GM23338 (cell line): ENCODE results near the gene SMIM21. TPM values are rescaled to one million over a fixed set of nuclear protein-coding genes. Genes with fewer than 3 reads are reported as not detected.

ENCODE experiments used
- ATAC-seq: fragments of 200-7000 bp; cut with Tn5 transposase; 3 replicates; pipeline ENCODE4 v1.9.1; 2020
- DNase-seq: peaks from one replicate; pipeline ENCODE4 v3.0.0-alpha.2; 2015; ENCODE audit warnings: low spot score
- H2AFZ ChIP-seq: fragments of 200-600 bp; sonication (generic); 2 replicates; pipeline ENCODE4 v1.8.0; 2016; ENCODE audit warnings: antibody characterized with exemption, mild to moderate bottlenecking, moderate library complexity
- H3F3A ChIP-seq: fragments of 200-600 bp; sonication (generic); replicated peaks from 2 replicates; pipeline ENCODE4 v1.8.0; 2017; ENCODE audit warnings: antibody characterized with exemption, mixed run types, low read depth
- H3K27ac ChIP-seq: fragments of 200-600 bp; sonication (generic); 2 replicates; pipeline ENCODE4 v1.6.1; 2016; ENCODE audit warnings: low read depth
- H3K27me3 ChIP-seq: fragments of 200-600 bp; sonication (generic); 2 replicates; pipeline ENCODE4 v1.8.0; 2016; ENCODE audit warnings: mild to moderate bottlenecking, mixed run types, moderate library complexity; ENCODE audit not compliant: insufficient read depth
- H3K36me3 ChIP-seq: fragments of 200-600 bp; sonication (generic); 2 replicates; pipeline ENCODE4 v1.8.0; 2016; ENCODE audit warnings: mild to moderate bottlenecking; ENCODE audit not compliant: insufficient read depth
- H3K4me1 ChIP-seq: fragments of 200-600 bp; sonication (generic); 2 replicates; pipeline ENCODE4 v1.8.0; 2016; ENCODE audit warnings: mild to moderate bottlenecking, moderate library complexity; ENCODE audit not compliant: insufficient read depth
- H3K4me2 ChIP-seq: fragments of 200-600 bp; sonication (generic); 2 replicates; pipeline ENCODE4 v1.7.1; 2017; ENCODE audit warnings: mixed run types
- H3K4me3 ChIP-seq: fragments of 200-600 bp; sonication (generic); 2 replicates; pipeline ENCODE4 v1.6.1; 2016; ENCODE audit warnings: mixed run types
- H3K79me2 ChIP-seq: fragments of 200-600 bp; sonication (generic); replicated peaks from 2 replicates; pipeline ENCODE4 v1.8.0; 2017; ENCODE audit warnings: mild to moderate bottlenecking; ENCODE audit not compliant: insufficient read depth
- H3K9me2 ChIP-seq: fragments of 200-600 bp; sonication (generic); 2 replicates; pipeline ENCODE4 v1.8.0; 2017; ENCODE audit not compliant: insufficient read depth
- H4K20me1 ChIP-seq: fragments of 200-600 bp; sonication (generic); replicated peaks from 2 replicates; pipeline ENCODE4 v1.8.0; 2017; ENCODE audit warnings: mild to moderate bottlenecking; ENCODE audit not compliant: insufficient read depth
- H3K27ac Mint-ChIP-seq: 2 replicates; pipeline ENCODE4 v1.8.0; 2020; ENCODE audit warnings: inconsistent platforms, mild to moderate bottlenecking, moderate library complexity, mixed read lengths
- H3K27me3 Mint-ChIP-seq: 3 replicates; pipeline ENCODE4 v1.8.0; 2022; ENCODE audit warnings: low read depth, mild to moderate bottlenecking, moderate library complexity, mixed read lengths, inconsistent platforms; ENCODE audit not compliant: insufficient read depth, poor library complexity
- H3K36me3 Mint-ChIP-seq: 3 replicates; pipeline ENCODE4 v1.8.0; 2021; ENCODE audit warnings: low read depth, mild to moderate bottlenecking, inconsistent platforms, moderate library complexity, mixed read lengths
- H3K4me1 Mint-ChIP-seq: 3 replicates; pipeline ENCODE4 v1.8.0; 2020; ENCODE audit warnings: mild to moderate bottlenecking, inconsistent platforms, mixed read lengths
- H3K4me3 Mint-ChIP-seq: 3 replicates; pipeline ENCODE4 v1.8.0; 2021; ENCODE audit warnings: moderate library complexity, mild to moderate bottlenecking, inconsistent platforms, mixed read lengths
- H3K9me3 Mint-ChIP-seq: 3 replicates; pipeline ENCODE4 v1.8.0; 2020; ENCODE audit warnings: moderate library complexity, mild to moderate bottlenecking, inconsistent platforms, mixed read lengths
- CREB1 ChIP-seq: fragments of 250-450 bp; sonication (Bioruptor Pico); IDR thresholded peaks from 2 replicates; pipeline ENCODE4 v1.5.0; 2020; ENCODE audit warnings: low read depth, mild to moderate bottlenecking, moderate library complexity
- CTCF ChIP-seq, 2 experiments: fragments of 200-600 bp in 1 of 2; sonication (generic) in 1 of 2; conservative IDR thresholded peaks; 2 replicates each; pipeline versions ENCODE4 v1.5.1 to v1.6.1; 2016 to 2017; ENCODE audit warnings: antibody characterized with exemption in 2 of 2, low read depth in 2 of 2, mild to moderate bottlenecking in 2 of 2, moderate library complexity in 1 of 2
- ETS1 ChIP-seq: IDR thresholded peaks from 2 replicates; pipeline ENCODE4 v1.6.1; 2016; ENCODE audit warnings: antibody characterized with exemption
- EZH2phosphoT487 ChIP-seq: fragments of 200-600 bp; sonication (generic); IDR thresholded peaks from one replicate; pipeline ENCODE4 v1.8.1; 2018; ENCODE audit warnings: antibody characterized with exemption; ENCODE audit not compliant: unreplicated experiment
- JUNB ChIP-seq: IDR thresholded peaks from one replicate; pipeline ENCODE4 v1.6.1; 2016; ENCODE audit warnings: antibody characterized with exemption; ENCODE audit not compliant: unreplicated experiment
- NANOG ChIP-seq: IDR thresholded peaks from 2 replicates; pipeline ENCODE4 v1.6.1; 2016; ENCODE audit warnings: antibody characterized with exemption, borderline replicate concordance
- POLR2AphosphoS5 ChIP-seq: IDR thresholded peaks from 2 replicates; pipeline ENCODE4 v1.6.1; 2016; ENCODE audit warnings: antibody characterized with exemption, low read depth
- ZNF331 ChIP-seq: fragments of 250-450 bp; sonication (Bioruptor Pico); IDR thresholded peaks from 2 replicates; pipeline ENCODE4 v1.5.0; 2020; ENCODE audit warnings: low read depth, mild to moderate bottlenecking, moderate library complexity
- ZNF462 ChIP-seq: fragments of 250-450 bp; sonication (Bioruptor Pico); IDR thresholded peaks from 2 replicates; pipeline ENCODE4 v1.5.0; 2020; ENCODE audit warnings: mild to moderate bottlenecking, moderate library complexity
- polyA plus RNA-seq: library from polyadenylated mRNA; unstranded; fragments of >200 nt; fragmentation: Nextera tagmentation; extraction: Ambion mirVana; gene quantifications from 2 replicates; pipeline ENCODE4 v1.2.1, GENCODE V29; 2016
- total RNA-seq: library from RNA; depleted of rRNA; stranded (reverse); fragments of >200 nt; shearing (Covaris generic); gene quantifications from 2 replicates; pipeline ENCODE4 v1.2.3, GENCODE V29; 2014

The SMIM21 gene
- total and polyA plus RNA-seq, 2 experiments from 2014 or later = not detected

GRCh38 chr18:75467281-75467795, 39.8 kb upstream of the SMIM21 start (continued):
- TF ChIP-seq ZNF462 (CRISPR knock-in tag) (no peak), POLR2AphosphoS5 (no peak), CTCF (conservative IDR thresholded peaks at IDR 0.05; ENCODE audit: low read depth in 2 of 2) (no peak), CREB1 (CRISPR knock-in tag) (no peak), JUNB (no peak), EZH2phosphoT487 (no peak)

- DNase-seq (no peak), ATAC-seq (no peak)
- no peaks in the 10 kb centered on the region for H3K4me1 Mint-ChIP-seq
- Histone ChIP-seq H3K4me1 (no peaks in the 10 kb centered on the region), H3K4me3 (no peak overlapping the region), H3K4me2 (no peak overlapping the region), H3K9me2 (peaks cover 2% of the 10 kb centered on the region; the same call in 1 of the 2 replicates), H3K79me2 (no peaks in the 10 kb centered on the region), H3K27ac (no peak overlapping the region), H4K20me1 (no peaks in the 10 kb centered on the region), H2AFZ (no peak overlapping the region), H3K36me3 (no peaks in the 10 kb centered on the region), H3F3A (no peaks in the 10 kb centered on the region), H3K27me3 (no peaks in the 10 kb centered on the region)
- H3K27me3 Mint-ChIP-seq = no peaks in the 10 kb centered on the region
- no peaks in the 10 kb centered on the region for H3K36me3 Mint-ChIP-seq
- no peak overlapping the region for H3K27ac Mint-ChIP-seq
- no peak overlapping the region for H3K4me3 Mint-ChIP-seq
- no peaks in the 10 kb centered on the region; the same call in 2 of the 3 replicates for H3K9me3 Mint-ChIP-seq
- TF ChIP-seq EZH2phosphoT487 (no peak), ZNF331 (CRISPR knock-in tag) (no peak), ETS1 (no peak), CTCF (conservative IDR thresholded peaks at IDR 0.05; ENCODE audit: low read depth in 2 of 2) (no peak), NANOG (no peak)
These were observed 36.9 kb upstream of the SMIM21 start for GRCh38 chr18:75464356-75464755.
